Endodermal cell (in vitro differentiated cells): ENCODE measurements around the gene TMIE. TPM values are rescaled to one million over a fixed set of nuclear protein-coding genes. Genes with fewer than 3 reads are reported as not detected.

Source experiments
- DNase-seq: peaks from one replicate; pipeline ENCODE4 v3.0.0-alpha.2; 2017
- H3K27ac ChIP-seq: 2 replicates; pipeline ENCODE4 v1.5.1; 2013; ENCODE audit warnings: mild to moderate bottlenecking, low read depth, low read length, moderate library complexity
- H3K27me3 ChIP-seq: 2 replicates; pipeline ENCODE4 v1.6.1; 2013; ENCODE audit warnings: mild to moderate bottlenecking, low read length, moderate library complexity; ENCODE audit not compliant: insufficient read depth, control insufficient read depth, poor library complexity, severe bottlenecking
- H3K36me3 ChIP-seq: 2 replicates; pipeline ENCODE4 v1.7.0; 2013; ENCODE audit warnings: mild to moderate bottlenecking, low read length, moderate library complexity; ENCODE audit not compliant: control insufficient read depth, insufficient read depth
- H3K4me1 ChIP-seq: one replicate; pipeline ENCODE4 v1.7.0; 2013; ENCODE audit warnings: low read length; ENCODE audit not compliant: control insufficient read depth, insufficient read depth
- H3K4me3 ChIP-seq: 2 replicates; pipeline ENCODE4 v1.5.1; 2013; ENCODE audit warnings: mild to moderate bottlenecking, low read length, moderate library complexity
- H3K9ac ChIP-seq: 2 replicates; pipeline ENCODE4 v1.6.1; 2013; ENCODE audit warnings: mild to moderate bottlenecking, low read length, moderate library complexity; ENCODE audit not compliant: poor library complexity, severe bottlenecking; ENCODE audit errors: extremely low read depth
- H3K9me3 ChIP-seq: 2 replicates; pipeline ENCODE4 v1.6.1; 2013; ENCODE audit warnings: mild to moderate bottlenecking, low read length, moderate library complexity; ENCODE audit not compliant: control insufficient read depth
- H3K27ac Mint-ChIP-seq: 2 replicates; pipeline ENCODE4 v1.8.0; 2020; ENCODE audit warnings: mixed read lengths
- H3K27me3 Mint-ChIP-seq: 2 replicates; pipeline ENCODE4 v1.8.0; 2021; ENCODE audit warnings: mild to moderate bottlenecking, mixed read lengths; ENCODE audit not compliant: insufficient read depth
- H3K36me3 Mint-ChIP-seq: 2 replicates; pipeline ENCODE4 v1.8.0; 2020; ENCODE audit warnings: low read depth, mixed read lengths
- H3K4me1 Mint-ChIP-seq: 2 replicates; pipeline ENCODE4 v1.8.0; 2020; ENCODE audit warnings: mixed read lengths
- H3K4me3 Mint-ChIP-seq: 2 replicates; pipeline ENCODE4 v1.8.0; 2020; ENCODE audit warnings: mild to moderate bottlenecking, moderate library complexity, mixed read lengths
- H3K9me3 Mint-ChIP-seq: 2 replicates; pipeline ENCODE4 v1.8.0; 2020; ENCODE audit warnings: mild to moderate bottlenecking, mixed read lengths
- CTCF ChIP-seq: fragments of 200-600 bp; sonication (generic); conservative IDR thresholded peaks from 2 replicates; pipeline ENCODE4 v1.5.0; 2021; ENCODE audit warnings: antibody characterized with exemption, mild to moderate bottlenecking
- WGBS, 2 experiments: methylation state at CpG; one replicate each; pipeline versions ENCODE4 v1.1.5 to v1.1.7; 2013; ENCODE audit warnings: missing lambda C conversion rate in 2 of 2, mixed read lengths in 1 of 2; ENCODE audit not compliant: insufficient coverage in 1 of 2, insufficient read length in 1 of 2; 5-methylcytosine and 5-hydroxymethylcytosine counted together
- total RNA-seq, 2 donors: library from RNA; stranded (reverse); fragmentation: NEBNext Ultra II Directional in 1 of 2; extraction: Animal tissue kit (Norgen Biotek cat#: 25700) in 1 of 2; gene quantifications; 2 replicates in 1 of 2; 3 replicates in 1 of 2; pipeline ENCODE4 v1.2.1, GENCODE V29; 2021

The TMIE gene
- total RNA-seq, 2 donors from 2014 or later, result 1.0 to 1.1 TPM

- no peaks in the 10 kb centered on the region for H3K27me3 Mint-ChIP-seq
- no peaks in the 10 kb centered on the region for H3K27me3 ChIP-seq
- 93 to 94% methylated on average over 4 to 9 of the region's 9 CpGs for WGBS, 2 experiments
- H3K27ac Mint-ChIP-seq, result no peak overlapping the region
- H3K4me3 ChIP-seq, result no peak overlapping the region
- DNase-seq, result peak; percentile 37
- no peak overlapping the region for H3K27ac ChIP-seq
- no peaks in the 10 kb centered on the region for H3K36me3 Mint-ChIP-seq
- no peaks in the 10 kb centered on the region for H3K4me1 ChIP-seq
- no peak for TF ChIP-seq CTCF
- peaks cover 2% of the 10 kb centered on the region for H3K4me1 Mint-ChIP-seq
- H3K4me3 Mint-ChIP-seq, result no peak overlapping the region
- no peaks in the 10 kb centered on the region for H3K9me3 Mint-ChIP-seq
- no peaks in the 10 kb centered on the region for H3K9me3 ChIP-seq
- no peak overlapping the region for H3K9ac ChIP-seq
- H3K36me3 ChIP-seq, result no peaks in the 10 kb centered on the region
Measured at GRCh38 chr3:46667657-46668056, 33.5 kb upstream of the TMIE start.

GRCh38 chr3:46668116-46668515, 33.1 kb upstream of the TMIE start:
- no peak for TF ChIP-seq CTCF
- Mint-ChIP-seq H3K4me3 (no peak overlapping the region), H3K27me3 (no peaks in the 10 kb centered on the region), H3K9me3 (no peaks in the 10 kb centered on the region), H3K4me1 (no peaks in the 10 kb centered on the region), H3K27ac (no peak overlapping the region), H3K36me3 (no peaks in the 10 kb centered on the region)
- no peak overlapping the region for H3K4me3 ChIP-seq
- 81% methylated on average over 8 of the region's 8 CpGs for WGBS, 2 experiments
- DNase-seq, result peak; percentile 25
- no peaks in the 10 kb centered on the region for H3K27me3 ChIP-seq
- no peak overlapping the region for H3K27ac ChIP-seq
- no peaks in the 10 kb centered on the region for H3K9me3 ChIP-seq
- no peaks in the 10 kb centered on the region for H3K36me3 ChIP-seq
- H3K4me1 ChIP-seq, result no peaks in the 10 kb centered on the region
- H3K9ac ChIP-seq, result no peak overlapping the region

GRCh38 chr3:46668591-46668990, 32.6 kb upstream of the TMIE start:
- H3K27ac Mint-ChIP-seq, result no peak overlapping the region
- no peak overlapping the region for H3K27ac ChIP-seq
- H3K27me3 ChIP-seq, result no peaks in the 10 kb centered on the region
- no peaks in the 10 kb centered on the region for H3K36me3 ChIP-seq
- no peaks in the 10 kb centered on the region for H3K9me3 Mint-ChIP-seq
- H3K36me3 Mint-ChIP-seq, result no peaks in the 10 kb centered on the region
- no peaks in the 10 kb centered on the region for H3K4me1 Mint-ChIP-seq
- DNase-seq, result peak; percentile 28
- H3K27me3 Mint-ChIP-seq, result no peaks in the 10 kb centered on the region
- no peak overlapping the region for H3K4me3 Mint-ChIP-seq
- TF ChIP-seq CTCF, result no peak
- H3K9ac ChIP-seq, result no peak overlapping the region
- H3K4me1 ChIP-seq, result no peaks in the 10 kb centered on the region
- H3K9me3 ChIP-seq, result no peaks in the 10 kb centered on the region
- WGBS, 2 experiments, result 83 to 89% methylated on average over 1 to 2 of the region's 2 CpGs
- no peak overlapping the region for H3K4me3 ChIP-seq
